Measurements from ENCODE around the gene CCDC8. TPM values are rescaled to one million over a fixed set of nuclear protein-coding genes. Genes with fewer than 3 reads are reported as not detected.

CCDC8 gene
- total RNA-seq, 1 donor from 2014 or later = not detected

Other genes with a start within 250 kb of the CCDC8 start
- not detected in 2 replicates for gene IGFL1, start 183.8 kb downstream of the CCDC8 start, total RNA-seq
- gene HIF3A, start 116.5 kb downstream of the CCDC8 start, total RNA-seq = not detected in 2 replicates
- 109 and 112 TPM in 2 replicates for gene PPP5C, start 66.5 kb downstream of the CCDC8 start, total RNA-seq
- gene PNMA8C, start 15.4 kb upstream of the CCDC8 start, total RNA-seq = not detected in 2 replicates
- not detected in 2 replicates for gene PNMA8A, start 58.0 kb upstream of the CCDC8 start, total RNA-seq
- not detected in 2 replicates for gene PNMA8B, start 82.3 kb upstream of the CCDC8 start, total RNA-seq
- gene CALM3, start 187.8 kb upstream of the CCDC8 start, total RNA-seq = 523 and 533 TPM in 2 replicates
- 26.9 and 29.1 TPM in 2 replicates for gene PTGIR, start 211.5 kb upstream of the CCDC8 start, total RNA-seq
- 2.9 and 4.6 TPM in 2 replicates for gene GNG8, start 222.6 kb upstream of the CCDC8 start, total RNA-seq
- 0.34 and 0.55 TPM in 2 replicates for gene DACT3, start 247.6 kb upstream of the CCDC8 start, total RNA-seq